Neural cell (in vitro differentiated cells): ENCODE data around the gene AUNIP. TPM values are rescaled to one million over a fixed set of nuclear protein-coding genes. Genes with fewer than 3 reads are reported as not detected.
A peak's percentile ranks its signal among the peaks of the same experiment; 100 is the strongest.
"Not testable (repeated sequence)": the region's sequence is repeated elsewhere in the genome, so short reads cannot be mapped to it uniquely, and the experiment has no call there.

ENCODE experiments used
- H2AFZ ChIP-seq: fragments of 200-600, 300-800 bp; sonication (generic), shearing (Covaris generic); 2 replicates; pipeline ENCODE4 v1.6.0; 2014; ENCODE audit warnings: low read depth, mild to moderate bottlenecking, antibody characterized with exemption, low read length, moderate library complexity
- H3F3A ChIP-seq: fragments of 200-600 bp; shearing (Covaris generic); 2 replicates; pipeline ENCODE4 v1.6.1; 2016; ENCODE audit warnings: mild to moderate bottlenecking, moderate library complexity, mixed read lengths, antibody characterized with exemption, low read length; ENCODE audit not compliant: insufficient read depth, poor library complexity, severe bottlenecking
- H3K27ac ChIP-seq: fragments of 200-600, 300-800 bp; sonication (generic), shearing (Covaris generic); 2 replicates; pipeline ENCODE4 v1.5.1; 2014; ENCODE audit warnings: mild to moderate bottlenecking, low read length, moderate library complexity
- H3K27me3 ChIP-seq: fragments of 300-800, 200-600 bp; sonication (generic), shearing (Covaris generic); 2 replicates; pipeline ENCODE4 v1.6.0; 2014; ENCODE audit warnings: mild to moderate bottlenecking, low read depth, low read length, moderate library complexity; ENCODE audit not compliant: insufficient read depth
- H3K36me3 ChIP-seq: fragments of 300-800, 200-600 bp; sonication (generic), shearing (Covaris generic); 2 replicates; pipeline ENCODE4 v1.5.1; 2014; ENCODE audit warnings: mild to moderate bottlenecking, antibody characterized with exemption, low read length, moderate library complexity; ENCODE audit not compliant: insufficient read depth
- H3K4me2 ChIP-seq: fragments of 300-800, 200-600 bp; sonication (generic), shearing (Covaris generic); 2 replicates; pipeline ENCODE4 v1.6.0; 2014; ENCODE audit warnings: mild to moderate bottlenecking, low read length
- H3K4me3 ChIP-seq: fragments of 300-800, 200-600 bp; sonication (generic), shearing (Covaris generic); 2 replicates; pipeline ENCODE4 v1.5.1; 2014; ENCODE audit warnings: mild to moderate bottlenecking, low read length, moderate library complexity
- H3K79me2 ChIP-seq: fragments of 200-600 bp; shearing (Covaris generic); replicated peaks from 2 replicates; pipeline ENCODE4 v1.6.0; 2014; ENCODE audit warnings: mild to moderate bottlenecking, low read length, moderate library complexity; ENCODE audit not compliant: insufficient read depth
- H3K9ac ChIP-seq: fragments of 300-800, 200-600 bp; sonication (generic), shearing (Covaris generic); 2 replicates; pipeline ENCODE4 v1.6.1; 2016; ENCODE audit warnings: mild to moderate bottlenecking, low read length, mixed read lengths
- H3K9me2 ChIP-seq: fragments of 200-600 bp; shearing (Covaris generic); 2 replicates; pipeline ENCODE4 v1.6.1; 2016; ENCODE audit warnings: mild to moderate bottlenecking, low read length, mixed read lengths; ENCODE audit not compliant: insufficient read depth
- H3K9me3 ChIP-seq: fragments of 200-600, 300-800 bp; sonication (generic), shearing (Covaris generic); 2 replicates; pipeline ENCODE4 v1.6.1; 2016; ENCODE audit warnings: mild to moderate bottlenecking, mixed run types, low read length, moderate library complexity, mixed read lengths
- H4K20me1 ChIP-seq: fragments of 200-600 bp; shearing (Covaris generic); 2 replicates; pipeline ENCODE4 v1.6.1; 2016; ENCODE audit warnings: mild to moderate bottlenecking, mixed run types; ENCODE audit not compliant: insufficient read depth
- CTCF ChIP-seq: fragments of 450-650 bp; IDR thresholded peaks from 2 replicates; pipeline ENCODE4 v1.5.1; 2014; ENCODE audit warnings: antibody characterized with exemption, mild to moderate bottlenecking, moderate library complexity; ENCODE audit not compliant: poor library complexity, severe bottlenecking
- EP300 ChIP-seq: fragments of 450-650 bp; conservative IDR thresholded peaks from 2 replicates; pipeline ENCODE4 v1.6.1; 2014; ENCODE audit warnings: antibody characterized with exemption, mild to moderate bottlenecking, moderate library complexity; ENCODE audit not compliant: poor library complexity, severe bottlenecking
- POLR2AphosphoS5 ChIP-seq: IDR thresholded peaks from 2 replicates; pipeline ENCODE4 v1.6.1; 2012
- RAD21 ChIP-seq: fragments of 450-650 bp; conservative IDR thresholded peaks from 2 replicates; pipeline ENCODE4 v1.6.1; 2014; ENCODE audit warnings: antibody characterized with exemption, mild to moderate bottlenecking, moderate library complexity
- REST ChIP-seq: IDR thresholded peaks from 2 replicates; pipeline ENCODE4 v1.6.1; 2012; ENCODE audit warnings: borderline replicate concordance
- SMC3 ChIP-seq: fragments of 450-650 bp; conservative IDR thresholded peaks from 2 replicates; pipeline ENCODE4 v1.6.1; 2014; ENCODE audit warnings: antibody characterized with exemption, mild to moderate bottlenecking, moderate library complexity; ENCODE audit not compliant: poor library complexity
- polyA plus RNA-seq: library from polyadenylated mRNA; depleted of rRNA; stranded (reverse); fragments of >200 nt; gene quantifications from 2 replicates; pipeline ENCODE4 v1.2.3, GENCODE V29; 2014

AUNIP gene
- polyA plus RNA-seq, 1 donor from 2014 or later = 0.48 TPM

- Histone ChIP-seq H2AFZ (no peak overlapping the region), H3K79me2 (no peaks in the 10 kb centered on the region), H3K9ac (no peak overlapping the region), H3K9me3 (no peaks in the 10 kb centered on the region), H3K36me3 (no peaks in the 10 kb centered on the region), H3K27ac (no peak overlapping the region), H3K4me2 (no peak overlapping the region), H3K27me3 (no peaks in the 10 kb centered on the region), H3F3A (no peaks in the 10 kb centered on the region), H4K20me1 (no peaks in the 10 kb centered on the region), H3K9me2 (no peaks in the 10 kb centered on the region), H3K4me3 (no peak overlapping the region)
- no peak for TF ChIP-seq CTCF
- TF ChIP-seq POLR2AphosphoS5 = no peak
- no peak for TF ChIP-seq REST
These were observed 15.8 kb downstream of the AUNIP start for GRCh38 chr1:25843483-25843882.

- not testable (repeated sequence) for H3K9ac ChIP-seq, H3K27me3 ChIP-seq, H3F3A ChIP-seq, H3K9me2 ChIP-seq, H3K9me3 ChIP-seq, H3K4me2 ChIP-seq, H3K27ac ChIP-seq, H2AFZ ChIP-seq, H3K79me2 ChIP-seq, H3K4me3 ChIP-seq, H3K36me3 ChIP-seq, H4K20me1 ChIP-seq
These were observed 19.4 kb downstream of the AUNIP start for GRCh38 chr1:25839808-25840207.

- peak; percentile 63 for TF ChIP-seq RAD21
- TF ChIP-seq CTCF = peak; percentile 67
- TF ChIP-seq EP300 = no peak
- peak; percentile 65 for TF ChIP-seq SMC3
- H3K9me3 ChIP-seq = no peaks in the 10 kb centered on the region
- H3K9me2 ChIP-seq = no peaks in the 10 kb centered on the region
- no peaks in the 10 kb centered on the region for H3K36me3 ChIP-seq
- no peak overlapping the region for H3K9ac ChIP-seq
- no peaks in the 10 kb centered on the region for H4K20me1 ChIP-seq
- H3F3A ChIP-seq = no peaks in the 10 kb centered on the region
- H3K27me3 ChIP-seq = no peaks in the 10 kb centered on the region
- H3K27ac ChIP-seq = no peak overlapping the region
- no peak overlapping the region for H2AFZ ChIP-seq
- no peak overlapping the region for H3K4me3 ChIP-seq
- H3K79me2 ChIP-seq = no peaks in the 10 kb centered on the region
- H3K4me2 ChIP-seq = no peak overlapping the region
These were observed 21.9 kb downstream of the AUNIP start for GRCh38 chr1:25837262-25837875.
